ENCODE results near the gene CACNA1H. TPM values are rescaled to one million over a fixed set of nuclear protein-coding genes. Genes with fewer than 3 reads are reported as not detected.

The CACNA1H gene
- total and polyA plus RNA-seq, 9 of the 15 experiments (the other 6 are each of a cell fraction or from before 2014, with no cell fraction given): 0.10 to 0.18 TPM; not detected in 7

- TF ChIP-seq PBX2 (CRISPR knock-in tag; IDR thresholded peaks at IDR 0.05; ENCODE audit: low read depth) (no peak), PBX2 (tag; conservative IDR thresholded peaks at IDR 0.05; ENCODE audit: low read depth) (no peak), PKNOX1 (IDR thresholded peaks at IDR 0.05) (no peak), SMAD1 (IDR thresholded peaks at IDR 0.05; ENCODE audit: low read depth, low read length, partially characterized antibody) (no peak), ZNF764 (CRISPR knock-in tag; IDR thresholded peaks at IDR 0.05; ENCODE audit: low read depth) (no peak), NRF1 (conservative IDR thresholded peaks at IDR 0.05 in 1 of 2, IDR thresholded peaks at IDR 0.05 in 1 of 2) (no peak), BCLAF1 (IDR thresholded peaks at IDR 0.05; ENCODE audit: borderline replicate concordance in 1 of 2, control insufficient read depth in 1 of 2, low read depth in 2 of 2, low read length in 1 of 2) (no peak), HNRNPK (IDR thresholded peaks at IDR 0.05; ENCODE audit: low read depth, low read length, poor library complexity, severe bottlenecking) (no peak), MAX (CRISPR knock-in tag; IDR thresholded peaks at IDR 0.05) (no peak), ZNF699 (CRISPR knock-in tag; IDR thresholded peaks at IDR 0.05; ENCODE audit: insufficient replicate concordance) (no peak), ATF3 (IDR thresholded peaks at IDR 0.05) (no peak), ATF3 (CRISPR knock-in tag; conservative IDR thresholded peaks at IDR 0.05) (no peak)
Measured at GRCh38 chr16:1119766-1120576, 32.9 kb upstream of the CACNA1H start (continued).

All from K562 (cell line).